ENCODE measurements around the gene PSD2. TPM values are rescaled to one million over a fixed set of nuclear protein-coding genes. Genes with fewer than 3 reads are reported as not detected.

The PSD2 gene
- total RNA-seq, 1 donor from 2014 or later = 0.68 TPM

DNA sequence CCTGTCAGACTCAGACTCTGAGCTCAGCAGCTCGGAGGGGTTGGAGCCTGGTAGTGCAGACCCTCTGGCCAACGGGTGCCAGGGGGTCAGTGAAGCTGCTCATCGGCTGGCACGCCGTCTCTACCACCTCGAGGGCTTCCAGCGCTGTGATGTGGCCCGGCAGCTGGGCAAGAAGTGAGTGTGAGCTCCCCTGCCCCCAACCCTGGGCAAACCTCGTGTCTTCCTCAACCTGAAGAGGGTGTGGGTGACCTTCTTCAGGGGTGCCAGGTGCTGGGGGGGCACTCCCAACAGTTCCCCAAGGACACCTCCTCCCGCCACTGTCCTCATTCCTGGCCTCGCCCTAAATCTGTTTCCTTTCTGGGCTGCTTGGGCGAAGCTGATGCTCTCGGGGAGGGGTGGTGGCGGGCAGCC is 18.6 kb downstream of the PSD2 start:
- H3K9me3 Mint-ChIP-seq = peaks cover 3% of the 10 kb centered on the region
- no peaks in the 10 kb centered on the region for H3K36me3 Mint-ChIP-seq (ENCODE audit: low read depth)
- no peaks in the 10 kb centered on the region for H3K4me1 Mint-ChIP-seq
- no peak overlapping the region for H3K27ac Mint-ChIP-seq (ENCODE audit: unreplicated experiment)
- no peak for DNase-seq (ENCODE audit: low read depth, low spot score)
- H3K4me3 Mint-ChIP-seq = no peak overlapping the region
- peaks cover 17% of the 10 kb centered on the region for H3K27me3 Mint-ChIP-seq (ENCODE audit: low read depth)
- TF ChIP-seq, protein P1, sequence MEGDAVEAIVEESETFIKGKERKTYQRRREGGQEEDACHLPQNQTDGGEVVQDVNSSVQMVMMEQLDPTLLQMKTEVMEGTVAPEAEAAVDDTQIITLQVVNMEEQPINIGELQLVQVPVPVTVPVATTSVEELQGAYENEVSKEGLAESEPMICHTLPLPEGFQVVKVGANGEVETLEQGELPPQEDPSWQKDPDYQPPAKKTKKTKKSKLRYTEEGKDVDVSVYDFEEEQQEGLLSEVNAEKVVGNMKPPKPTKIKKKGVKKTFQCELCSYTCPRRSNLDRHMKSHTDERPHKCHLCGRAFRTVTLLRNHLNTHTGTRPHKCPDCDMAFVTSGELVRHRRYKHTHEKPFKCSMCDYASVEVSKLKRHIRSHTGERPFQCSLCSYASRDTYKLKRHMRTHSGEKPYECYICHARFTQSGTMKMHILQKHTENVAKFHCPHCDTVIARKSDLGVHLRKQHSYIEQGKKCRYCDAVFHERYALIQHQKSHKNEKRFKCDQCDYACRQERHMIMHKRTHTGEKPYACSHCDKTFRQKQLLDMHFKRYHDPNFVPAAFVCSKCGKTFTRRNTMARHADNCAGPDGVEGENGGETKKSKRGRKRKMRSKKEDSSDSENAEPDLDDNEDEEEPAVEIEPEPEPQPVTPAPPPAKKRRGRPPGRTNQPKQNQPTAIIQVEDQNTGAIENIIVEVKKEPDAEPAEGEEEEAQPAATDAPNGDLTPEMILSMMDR (conservative IDR thresholded peaks at IDR 0.05) = no peak

DNA sequence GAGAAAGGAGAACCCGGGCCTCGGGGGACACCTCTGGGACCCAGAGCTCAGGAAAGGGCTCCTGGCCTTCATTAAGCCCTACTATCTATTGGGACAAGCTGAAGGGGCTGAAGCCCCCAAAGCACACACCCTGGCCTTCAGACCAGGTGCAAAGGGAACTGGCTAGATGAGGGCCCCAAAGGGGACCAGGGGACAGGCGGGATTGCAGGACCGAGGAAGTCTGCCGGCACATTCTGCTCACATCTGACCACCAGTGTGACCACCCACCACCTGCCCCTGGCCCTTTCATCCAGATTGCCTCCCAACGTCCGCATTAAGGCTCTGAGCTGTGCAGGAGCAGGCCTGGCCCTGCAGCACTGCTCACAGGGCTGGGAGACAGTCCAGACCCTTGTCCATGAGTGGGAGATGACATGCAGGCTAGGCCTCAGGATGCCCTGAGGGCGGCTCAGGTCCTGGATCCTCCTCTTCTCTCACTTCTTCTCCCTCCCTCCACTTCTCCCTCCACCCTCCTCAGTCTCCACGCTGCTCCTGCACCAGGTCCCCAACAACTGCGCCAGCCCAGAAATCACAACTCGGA is 19.2 kb downstream of the PSD2 start:
- Mint-ChIP-seq H3K4me1 (no peaks in the 10 kb centered on the region), H3K9me3 (peaks cover 3% of the 10 kb centered on the region), H3K27me3 (ENCODE audit: low read depth) (peaks cover 21% of the 10 kb centered on the region), H3K27ac (ENCODE audit: unreplicated experiment) (no peak overlapping the region), H3K36me3 (ENCODE audit: low read depth) (no peaks in the 10 kb centered on the region), H3K4me3 (no peak overlapping the region)
- TF ChIP-seq, protein P1 (conservative IDR thresholded peaks at IDR 0.05) = no peak
- DNase-seq (ENCODE audit: low read depth, low spot score) = no peak

- no peak overlapping the region for H3K4me3 Mint-ChIP-seq
- H3K9me3 Mint-ChIP-seq = peaks cover 3% of the 10 kb centered on the region
- no peaks in the 10 kb centered on the region for H3K36me3 Mint-ChIP-seq (ENCODE audit: low read depth)
- peaks cover 22% of the 10 kb centered on the region for H3K27me3 Mint-ChIP-seq (ENCODE audit: low read depth)
- TF ChIP-seq, protein P1 (conservative IDR thresholded peaks at IDR 0.05) = no peak
- no peak for DNase-seq (ENCODE audit: low read depth, low spot score)
- no peak overlapping the region for H3K27ac Mint-ChIP-seq (ENCODE audit: unreplicated experiment)
- H3K4me1 Mint-ChIP-seq = no peaks in the 10 kb centered on the region
Observed at GRCh38 chr5:139816566-139816965, 21.0 kb downstream of the PSD2 start.

DNA sequence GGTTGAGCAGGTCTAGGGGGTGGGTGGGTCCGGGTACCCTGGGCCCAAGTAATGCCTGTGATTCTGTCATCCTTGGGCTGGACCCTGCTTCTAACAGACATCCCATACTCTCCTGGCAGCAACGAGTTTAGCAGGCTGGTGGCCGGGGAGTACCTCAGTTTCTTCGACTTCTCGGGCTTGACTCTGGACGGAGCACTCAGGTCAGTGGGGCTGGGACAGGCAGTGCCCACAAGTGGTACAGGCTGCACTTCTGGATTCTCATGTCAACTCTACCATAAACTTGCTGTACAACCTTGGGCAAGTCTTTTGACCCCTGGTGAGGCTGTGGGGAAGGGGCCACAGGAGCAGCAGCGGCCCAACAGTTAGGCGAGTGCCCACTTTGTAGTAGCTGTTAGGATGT is 21.8 kb downstream of the PSD2 start:
- Mint-ChIP-seq H3K9me3 (peaks cover 3% of the 10 kb centered on the region), H3K4me3 (no peak overlapping the region), H3K27me3 (ENCODE audit: low read depth) (peaks cover 20% of the 10 kb centered on the region), H3K4me1 (no peaks in the 10 kb centered on the region), H3K27ac (ENCODE audit: unreplicated experiment) (no peak overlapping the region), H3K36me3 (ENCODE audit: low read depth) (no peaks in the 10 kb centered on the region)
- TF ChIP-seq, protein P1 (conservative IDR thresholded peaks at IDR 0.05) = no peak
- DNase-seq (ENCODE audit: low read depth, low spot score) = no peak

DNA sequence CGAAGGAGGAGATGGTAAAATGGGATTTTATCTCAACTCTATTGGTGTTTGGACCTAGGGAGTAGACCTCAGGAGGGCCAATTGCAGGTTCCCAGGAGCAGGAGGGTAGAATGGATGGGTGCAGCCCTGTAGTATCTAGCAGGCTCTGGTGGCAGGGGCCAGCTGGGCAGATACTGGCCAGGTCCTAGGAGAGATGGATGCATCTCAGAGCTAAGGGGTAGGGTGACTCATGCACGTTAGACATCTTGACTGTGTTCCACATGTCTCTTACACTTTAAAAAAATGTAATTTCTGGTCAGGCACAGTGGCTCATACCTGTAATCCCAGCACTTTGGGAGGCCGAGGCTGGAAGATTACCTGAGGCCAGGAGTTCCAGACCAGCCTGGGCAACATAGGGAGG is 22.4 kb downstream of the PSD2 start:
- peaks cover 20% of the 10 kb centered on the region for H3K27me3 Mint-ChIP-seq (ENCODE audit: low read depth)
- H3K4me1 Mint-ChIP-seq = no peaks in the 10 kb centered on the region
- no peak overlapping the region for H3K27ac Mint-ChIP-seq (ENCODE audit: unreplicated experiment)
- TF ChIP-seq, protein P1 (conservative IDR thresholded peaks at IDR 0.05) = no peak
- no peak overlapping the region for H3K4me3 Mint-ChIP-seq
- H3K36me3 Mint-ChIP-seq (ENCODE audit: low read depth) = no peaks in the 10 kb centered on the region
- peaks cover 3% of the 10 kb centered on the region for H3K9me3 Mint-ChIP-seq
- no peak for DNase-seq (ENCODE audit: low read depth, low spot score)

Data from neural crest cell (in vitro differentiated cells).